ENCODE measurements around the gene MATN1.

Gene MATN1

GRCh38 chr1:30712583-30712982 is 10.8 kb downstream of the MATN1 start:
- peaks cover 20% of the 10 kb centered on the region for H3K9me3 ChIP-seq (ENCODE audit: control insufficient read depth, insufficient read depth, low read depth, low read length)
- no peak overlapping the region for H3K27ac ChIP-seq (ENCODE audit: low read depth, low read length)
- H3K4me1 ChIP-seq (ENCODE audit: control insufficient read depth, insufficient read depth, low read length) = no peaks in the 10 kb centered on the region
- H3K4me3 ChIP-seq (ENCODE audit: low read depth, low read length) = no peak overlapping the region
- H3K27me3 ChIP-seq (ENCODE audit: control insufficient read depth, insufficient read depth, low read length) = no peaks in the 10 kb centered on the region
- H3K36me3 ChIP-seq (ENCODE audit: control insufficient read depth, insufficient read depth, low read length) = no peaks in the 10 kb centered on the region
- no peak overlapping the region for H3K9ac ChIP-seq (ENCODE audit: low read length)

DNA sequence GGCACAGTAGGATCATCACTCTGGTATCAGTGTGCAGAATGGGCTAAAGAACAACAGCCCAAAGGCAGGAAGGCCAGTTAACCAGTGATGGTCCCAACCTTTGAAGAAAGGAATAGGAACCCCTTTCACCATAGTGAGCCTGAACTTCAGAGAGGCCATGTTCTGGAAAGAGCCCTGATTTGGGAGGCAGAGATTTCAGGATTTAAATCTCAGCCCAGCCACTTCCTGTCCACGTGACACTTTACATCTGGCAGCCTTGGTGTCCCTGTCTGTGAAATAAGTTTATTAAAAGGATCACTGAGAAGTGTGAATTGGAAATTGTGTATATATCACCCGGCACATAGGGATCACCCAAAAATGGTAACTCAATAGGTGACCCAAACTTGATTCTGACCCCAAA is 13.0 kb downstream of the MATN1 start:
- H3K27ac ChIP-seq (ENCODE audit: low read depth, low read length) = no peak overlapping the region
- H3K4me1 ChIP-seq (ENCODE audit: control insufficient read depth, insufficient read depth, low read length) = no peaks in the 10 kb centered on the region
- H3K27me3 ChIP-seq (ENCODE audit: control insufficient read depth, insufficient read depth, low read length) = no peaks in the 10 kb centered on the region
- H3K9ac ChIP-seq (ENCODE audit: low read length) = no peak overlapping the region
- no peak overlapping the region for H3K4me3 ChIP-seq (ENCODE audit: low read depth, low read length)
- H3K9me3 ChIP-seq (ENCODE audit: control insufficient read depth, insufficient read depth, low read depth, low read length) = peaks cover 5% of the 10 kb centered on the region
- no peaks in the 10 kb centered on the region for H3K36me3 ChIP-seq (ENCODE audit: control insufficient read depth, insufficient read depth, low read length)

GRCh38 chr1:30708361-30708728 is 15.0 kb downstream of the MATN1 start:
- Histone ChIP-seq H3K27ac (ENCODE audit: low read depth, low read length) (no peak overlapping the region), H3K27me3 (ENCODE audit: control insufficient read depth, insufficient read depth, low read length) (no peaks in the 10 kb centered on the region), H3K4me3 (ENCODE audit: low read depth, low read length) (no peak overlapping the region), H3K4me1 (ENCODE audit: control insufficient read depth, insufficient read depth, low read length) (no peaks in the 10 kb centered on the region), H3K9me3 (ENCODE audit: control insufficient read depth, insufficient read depth, low read depth, low read length) (no peaks in the 10 kb centered on the region), H3K9ac (ENCODE audit: low read length) (no peak overlapping the region), H3K36me3 (ENCODE audit: control insufficient read depth, insufficient read depth, low read length) (no peaks in the 10 kb centered on the region)

DNA sequence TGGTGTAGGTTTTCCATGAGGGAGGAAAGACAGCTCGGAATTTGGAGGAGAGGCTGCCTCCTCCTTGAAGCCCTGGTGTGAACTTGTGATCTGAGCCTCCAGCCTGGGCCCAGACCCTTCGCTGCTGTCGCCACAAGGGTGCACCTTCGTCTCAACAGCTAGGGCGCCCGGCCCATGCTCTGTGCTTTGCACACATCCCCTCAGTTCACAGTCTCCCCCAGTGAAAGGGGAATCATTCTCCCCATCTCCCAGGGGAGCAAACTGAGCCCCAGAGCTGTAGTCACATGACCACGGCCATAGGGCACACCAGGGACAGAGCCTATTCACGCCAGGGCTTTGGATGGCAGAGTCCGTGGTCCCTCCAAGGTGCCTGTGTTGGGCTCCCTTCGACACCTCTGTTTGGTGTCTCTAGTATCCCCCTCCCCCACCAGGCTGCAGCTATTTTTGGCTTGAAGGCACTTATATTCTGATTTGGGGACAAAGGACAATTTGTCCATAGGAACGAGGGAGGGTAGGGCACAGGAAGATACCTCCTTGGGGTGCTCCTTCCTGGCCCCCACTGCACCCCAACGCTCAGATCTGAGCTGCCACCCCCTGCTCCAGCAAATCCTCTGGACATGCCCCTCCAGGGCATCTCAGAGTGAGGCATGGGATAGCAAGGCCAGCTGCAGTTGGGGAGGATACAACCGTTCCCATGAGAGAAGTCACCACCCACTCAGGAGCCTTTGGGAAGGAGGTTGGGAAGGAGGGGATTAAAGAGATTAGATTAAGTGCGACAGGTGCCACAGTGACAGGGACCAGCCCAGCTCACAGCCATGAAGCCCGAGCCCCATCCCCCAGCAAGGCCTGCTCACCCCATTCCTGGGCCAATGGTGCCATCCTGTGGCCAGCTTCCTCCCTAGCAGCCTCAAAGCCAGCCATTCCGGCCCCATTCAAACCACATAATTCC is 15.7 kb downstream of the MATN1 start:
- Histone ChIP-seq H3K9ac (ENCODE audit: low read length) (no peak overlapping the region), H3K9me3 (ENCODE audit: control insufficient read depth, insufficient read depth, low read depth, low read length) (no peaks in the 10 kb centered on the region)

DNA sequence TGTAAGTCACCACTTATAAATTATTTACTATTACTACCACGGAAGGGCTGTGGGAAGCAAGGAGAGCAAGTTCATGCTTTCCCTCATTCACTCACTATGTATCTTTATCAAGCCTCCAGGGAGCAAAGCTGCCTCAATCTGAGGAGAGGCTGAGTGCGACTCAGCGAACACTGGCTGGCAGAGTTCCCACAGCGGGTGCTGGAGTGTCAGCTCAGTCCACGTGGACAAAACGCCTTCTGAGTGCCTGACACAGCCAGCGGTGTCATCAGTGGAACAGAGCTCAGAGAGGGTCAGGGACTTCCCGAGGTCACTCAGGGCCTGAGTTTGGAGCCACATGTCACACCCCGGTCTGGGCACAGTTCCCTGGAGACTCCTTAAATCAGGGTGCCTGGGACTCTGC is 16.9 kb downstream of the MATN1 start:
- Histone ChIP-seq H3K27me3 (ENCODE audit: control insufficient read depth, insufficient read depth, low read length) (no peaks in the 10 kb centered on the region), H3K4me1 (ENCODE audit: control insufficient read depth, insufficient read depth, low read length) (no peaks in the 10 kb centered on the region), H3K9ac (ENCODE audit: low read length) (no peak overlapping the region), H3K9me3 (ENCODE audit: control insufficient read depth, insufficient read depth, low read depth, low read length) (no peaks in the 10 kb centered on the region), H3K36me3 (ENCODE audit: control insufficient read depth, insufficient read depth, low read length) (no peaks in the 10 kb centered on the region), H3K27ac (ENCODE audit: low read depth, low read length) (no peak overlapping the region), H3K4me3 (ENCODE audit: low read depth, low read length) (no peak overlapping the region)

More for the DNA sequence above, 15.7 kb downstream of the MATN1 start:
- Histone ChIP-seq H3K36me3 (ENCODE audit: control insufficient read depth, insufficient read depth, low read length) (no peaks in the 10 kb centered on the region), H3K27me3 (ENCODE audit: control insufficient read depth, insufficient read depth, low read length) (no peaks in the 10 kb centered on the region), H3K4me3 (ENCODE audit: low read depth, low read length) (no peak overlapping the region), H3K27ac (ENCODE audit: low read depth, low read length) (no peak overlapping the region), H3K4me1 (ENCODE audit: control insufficient read depth, insufficient read depth, low read length) (no peaks in the 10 kb centered on the region)

DNA sequence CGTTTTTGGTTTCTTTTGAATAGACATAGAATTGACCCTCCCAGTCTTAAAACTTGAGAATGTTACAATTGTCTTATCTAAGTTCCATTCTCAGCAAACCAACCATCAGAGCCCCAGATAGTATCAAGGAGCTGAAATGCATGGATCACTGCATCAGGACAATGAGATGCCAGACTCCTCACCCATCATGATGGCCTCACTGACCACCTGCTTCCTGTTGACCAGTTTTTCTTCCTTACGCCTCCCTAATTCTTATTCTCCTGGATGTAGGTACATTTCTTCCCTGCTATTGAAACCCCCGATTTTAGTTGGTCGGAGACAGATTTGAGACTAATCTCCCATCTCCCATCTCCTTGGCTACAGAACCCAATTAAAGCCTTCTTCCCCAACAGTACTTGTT is 17.7 kb downstream of the MATN1 start:
- no peak overlapping the region for H3K4me3 ChIP-seq (ENCODE audit: low read depth, low read length)
- H3K9ac ChIP-seq (ENCODE audit: low read length) = no peak overlapping the region
- H3K4me1 ChIP-seq (ENCODE audit: control insufficient read depth, insufficient read depth, low read length) = no peaks in the 10 kb centered on the region
- no peaks in the 10 kb centered on the region for H3K36me3 ChIP-seq (ENCODE audit: control insufficient read depth, insufficient read depth, low read length)
- H3K27ac ChIP-seq (ENCODE audit: low read depth, low read length) = no peak overlapping the region
- H3K27me3 ChIP-seq (ENCODE audit: control insufficient read depth, insufficient read depth, low read length) = no peaks in the 10 kb centered on the region
- H3K9me3 ChIP-seq (ENCODE audit: control insufficient read depth, insufficient read depth, low read depth, low read length) = no peaks in the 10 kb centered on the region

DNA sequence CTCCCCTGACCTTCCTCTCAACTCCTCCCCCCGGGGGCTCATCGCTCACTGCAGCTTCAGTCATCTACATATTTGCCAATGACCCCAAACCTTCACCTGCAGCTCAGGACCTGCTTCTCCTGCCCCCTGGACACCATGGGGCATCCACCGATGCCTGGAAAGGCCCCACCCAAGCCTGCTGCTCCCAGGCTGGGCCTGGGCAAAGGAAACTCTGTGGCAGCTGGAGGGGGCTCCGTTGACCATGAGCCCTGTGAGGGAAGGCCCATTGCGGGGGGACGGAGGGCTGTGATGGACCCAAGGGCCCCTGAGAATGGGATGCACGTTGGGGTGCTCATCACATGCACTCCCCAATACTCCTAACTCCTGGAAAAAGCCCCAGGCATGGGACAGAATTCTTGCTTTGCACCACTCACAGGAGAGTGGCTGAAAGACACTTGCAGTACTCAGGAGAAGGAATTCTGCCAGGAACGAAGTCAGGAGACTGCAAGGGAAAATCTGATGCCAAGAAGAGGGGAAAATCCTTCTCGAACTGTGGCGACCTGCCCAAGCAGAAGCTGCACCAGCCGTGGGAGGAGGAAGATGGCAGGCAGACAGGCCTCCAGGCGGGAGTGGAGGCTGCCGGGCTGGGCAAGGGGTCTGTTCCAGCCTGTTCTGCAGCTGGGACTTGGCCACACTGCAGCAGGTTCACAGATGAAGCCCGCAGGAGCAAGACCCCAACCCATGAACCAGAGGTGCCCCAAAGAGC is 18.4 kb downstream of the MATN1 start:
- no peaks in the 10 kb centered on the region; the same call in 1 of the 2 replicates for H3K4me1 ChIP-seq (ENCODE audit: control insufficient read depth, insufficient read depth, low read length)
- no peak overlapping the region for H3K9ac ChIP-seq (ENCODE audit: low read length)
- H3K36me3 ChIP-seq (ENCODE audit: control insufficient read depth, insufficient read depth, low read length) = no peaks in the 10 kb centered on the region
- H3K4me3 ChIP-seq (ENCODE audit: low read depth, low read length) = no peak overlapping the region
- no peaks in the 10 kb centered on the region for H3K9me3 ChIP-seq (ENCODE audit: control insufficient read depth, insufficient read depth, low read depth, low read length)
- H3K27ac ChIP-seq (ENCODE audit: low read depth, low read length) = no peak overlapping the region
- H3K27me3 ChIP-seq (ENCODE audit: control insufficient read depth, insufficient read depth, low read length) = no peaks in the 10 kb centered on the region

GRCh38 chr1:30704271-30704670 is 19.1 kb downstream of the MATN1 start:
- H3K4me3 ChIP-seq (ENCODE audit: low read depth, low read length) = no peak overlapping the region
- no peak overlapping the region for H3K27ac ChIP-seq (ENCODE audit: low read depth, low read length)
- H3K4me1 ChIP-seq (ENCODE audit: control insufficient read depth, insufficient read depth, low read length) = no peaks in the 10 kb centered on the region; the same call in 1 of the 2 replicates
- no peaks in the 10 kb centered on the region for H3K36me3 ChIP-seq (ENCODE audit: control insufficient read depth, insufficient read depth, low read length)
- H3K9me3 ChIP-seq (ENCODE audit: control insufficient read depth, insufficient read depth, low read depth, low read length) = no peaks in the 10 kb centered on the region
- H3K27me3 ChIP-seq (ENCODE audit: control insufficient read depth, insufficient read depth, low read length) = no peaks in the 10 kb centered on the region
- no peak overlapping the region for H3K9ac ChIP-seq (ENCODE audit: low read length)

DNA sequence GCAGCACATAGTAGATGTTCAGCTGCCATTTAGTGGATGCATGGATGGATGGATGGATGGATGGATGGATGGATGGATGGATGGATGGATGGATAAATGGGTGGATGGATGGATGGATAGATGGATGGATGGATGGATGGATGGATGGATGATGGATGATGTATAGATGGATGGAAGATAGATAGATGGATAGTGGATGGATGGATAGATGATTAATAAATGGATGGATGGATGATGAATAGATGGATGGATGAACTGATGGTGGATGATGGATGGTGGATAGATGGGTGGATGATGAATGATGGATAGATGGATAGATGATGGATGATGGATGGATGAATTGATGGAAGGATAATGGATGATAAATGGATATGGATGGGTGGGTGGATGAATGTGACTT is 20.6 kb downstream of the MATN1 start:
- Histone ChIP-seq H3K36me3 (ENCODE audit: control insufficient read depth, insufficient read depth, low read length) (no peaks in the 10 kb centered on the region), H3K27ac (ENCODE audit: low read depth, low read length) (no peak overlapping the region), H3K4me3 (ENCODE audit: low read depth, low read length) (no peak overlapping the region), H3K27me3 (ENCODE audit: control insufficient read depth, insufficient read depth, low read length) (no peaks in the 10 kb centered on the region), H3K4me1 (ENCODE audit: control insufficient read depth, insufficient read depth, low read length) (peaks cover 10% of the 10 kb centered on the region; the same call in 1 of the 2 replicates), H3K9me3 (ENCODE audit: control insufficient read depth, insufficient read depth, low read depth, low read length) (no peaks in the 10 kb centered on the region), H3K9ac (ENCODE audit: low read length) (no peak overlapping the region)

DNA sequence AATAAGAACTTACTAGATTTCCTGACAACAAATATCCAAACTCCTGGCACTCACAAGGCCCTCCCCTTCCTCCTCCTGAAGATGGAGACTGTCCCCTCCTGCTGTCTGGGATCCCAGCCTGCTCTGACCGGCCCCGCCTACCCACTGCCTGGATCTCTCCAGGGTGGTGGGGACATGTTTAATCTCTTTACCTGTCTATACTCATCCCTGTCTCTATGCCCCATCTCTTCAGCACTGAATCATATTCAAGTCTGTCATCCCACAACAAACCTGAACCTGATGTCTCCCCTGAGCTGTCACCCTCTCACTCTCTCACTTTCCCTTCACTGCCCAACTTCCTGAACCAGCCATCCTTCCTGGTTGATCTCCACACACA is 22.1 kb downstream of the MATN1 start:
- H3K27me3 ChIP-seq (ENCODE audit: control insufficient read depth, insufficient read depth, low read length) = no peaks in the 10 kb centered on the region
- H3K36me3 ChIP-seq (ENCODE audit: control insufficient read depth, insufficient read depth, low read length) = no peaks in the 10 kb centered on the region
- peaks cover 16% of the 10 kb centered on the region; the same call in 1 of the 2 replicates for H3K4me1 ChIP-seq (ENCODE audit: control insufficient read depth, insufficient read depth, low read length)
- no peak overlapping the region for H3K27ac ChIP-seq (ENCODE audit: low read depth, low read length)
- H3K9ac ChIP-seq (ENCODE audit: low read length) = no peak overlapping the region
- H3K9me3 ChIP-seq (ENCODE audit: control insufficient read depth, insufficient read depth, low read depth, low read length) = no peaks in the 10 kb centered on the region
- H3K4me3 ChIP-seq (ENCODE audit: low read depth, low read length) = no peak overlapping the region

All from HUES6 (cell line).